Cardiac atrium fibroblast (primary cell): Measurements from ENCODE around the gene RBMS1. TPM values are rescaled to one million over a fixed set of nuclear protein-coding genes. Genes with fewer than 3 reads are reported as not detected.

Experiments used
- total RNA-seq: library from RNA; depleted of rRNA; stranded (reverse); fragments of >200 nt; gene quantifications from 2 replicates; pipeline ENCODE4 v1.2.3, GENCODE V29; 2015

RBMS1 gene
- total RNA-seq: 100.0 and 126 TPM in 2 replicates

GRCh38 chr2:160493227-160494028, at the start of gene RBMS1:
Gene RBMS1 (minus strand): TSS chr2:160493807. CDS start chr2:160493363, 444 bp downstream.

